NCI-H510A (cell line): ENCODE data around the gene HDAC11.

Experiments used
- DNase-seq: peaks from one replicate; lab custom pipeline; 2025; lab: John Stamatoyannopoulos, UW

Gene HDAC11

DNA sequence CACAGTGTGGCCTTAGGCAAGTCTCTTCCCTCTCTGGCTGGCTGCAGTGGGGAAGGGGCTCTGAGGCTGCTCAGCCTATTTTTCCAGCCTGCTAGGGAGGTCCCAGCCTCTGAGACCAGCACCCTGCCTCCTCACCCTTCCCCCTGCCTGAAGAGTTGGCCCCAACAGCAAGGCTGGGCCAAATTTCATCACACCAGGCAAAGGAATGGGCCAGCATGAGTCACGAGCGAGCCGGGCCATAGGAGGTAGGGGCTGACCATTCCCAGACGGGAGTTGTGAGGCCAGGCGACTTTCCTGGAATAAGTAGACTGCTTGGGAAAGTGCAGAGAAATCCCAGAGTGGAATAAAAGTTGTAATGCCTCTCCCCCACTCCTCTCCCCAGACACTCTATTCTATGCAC lies 63.1 kb downstream of the HDAC11 start:
- no peak for DNase-seq

GRCh38 chr3:13544293-13544831 lies 64.3 kb downstream of the HDAC11 start:
- DNase-seq = no peak

DNA sequence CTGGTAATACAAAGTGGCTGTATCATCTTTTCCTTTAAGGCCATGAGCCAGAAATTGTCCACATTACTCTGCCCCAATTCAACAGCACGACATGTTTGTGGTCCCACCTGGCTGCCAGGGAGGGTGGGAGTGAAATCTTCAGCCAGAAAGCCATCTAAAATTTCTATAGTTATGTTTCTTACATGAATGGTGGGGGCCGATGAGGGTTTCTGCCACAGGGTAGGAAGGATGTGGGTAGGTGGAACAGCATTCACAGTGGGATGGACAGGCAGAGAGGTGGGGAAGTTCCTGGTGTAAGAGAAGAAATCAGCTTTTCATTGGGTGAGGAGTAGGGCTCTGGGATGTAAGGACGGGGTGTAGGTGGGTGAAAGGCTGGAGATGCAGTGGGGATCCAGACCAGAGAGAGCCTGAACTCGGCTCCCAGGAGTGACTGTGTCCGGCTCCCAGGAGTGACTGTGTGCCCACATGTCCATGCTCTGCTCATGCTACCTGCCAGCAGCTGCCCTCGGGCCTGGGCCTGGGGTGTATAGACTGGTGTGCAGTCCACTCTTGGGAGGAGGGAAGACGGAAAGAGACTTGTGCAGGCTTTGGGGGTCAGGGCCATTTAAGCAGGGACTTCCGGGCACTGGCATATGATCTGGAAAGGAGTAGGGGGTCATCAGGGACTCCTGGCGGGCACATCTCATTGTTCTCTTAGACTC lies 65.0 kb downstream of the HDAC11 start:
- DNase-seq = no peak

DNA sequence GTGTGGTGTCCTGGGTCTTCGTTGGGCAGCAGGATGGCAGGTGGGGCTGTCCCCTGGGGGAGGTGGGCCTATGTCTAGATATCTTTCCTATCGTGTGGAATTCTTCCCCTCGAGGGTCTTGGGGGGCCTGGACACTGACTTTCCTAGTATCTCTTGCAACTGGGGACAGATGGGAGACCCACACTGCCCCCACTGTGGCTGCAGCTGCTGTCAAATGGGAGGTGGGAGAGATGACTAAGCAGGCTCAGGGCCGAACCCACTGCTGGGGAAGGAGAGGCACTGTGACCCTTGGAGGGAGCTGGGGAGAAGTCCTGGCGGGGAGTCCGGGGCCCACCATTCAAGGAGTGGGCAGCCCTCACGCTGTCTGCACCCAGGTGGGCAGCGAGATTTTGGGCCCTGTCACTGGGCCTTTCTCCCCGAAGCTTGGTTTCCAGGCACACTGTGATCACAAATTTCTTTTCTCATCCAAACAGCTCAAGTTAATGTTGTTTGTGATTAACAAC lies 65.9 kb downstream of the HDAC11 start:
- no peak for DNase-seq

- no peak for DNase-seq
Observed at GRCh38 chr3:13546667-13547171, 66.6 kb downstream of the HDAC11 start.

DNA sequence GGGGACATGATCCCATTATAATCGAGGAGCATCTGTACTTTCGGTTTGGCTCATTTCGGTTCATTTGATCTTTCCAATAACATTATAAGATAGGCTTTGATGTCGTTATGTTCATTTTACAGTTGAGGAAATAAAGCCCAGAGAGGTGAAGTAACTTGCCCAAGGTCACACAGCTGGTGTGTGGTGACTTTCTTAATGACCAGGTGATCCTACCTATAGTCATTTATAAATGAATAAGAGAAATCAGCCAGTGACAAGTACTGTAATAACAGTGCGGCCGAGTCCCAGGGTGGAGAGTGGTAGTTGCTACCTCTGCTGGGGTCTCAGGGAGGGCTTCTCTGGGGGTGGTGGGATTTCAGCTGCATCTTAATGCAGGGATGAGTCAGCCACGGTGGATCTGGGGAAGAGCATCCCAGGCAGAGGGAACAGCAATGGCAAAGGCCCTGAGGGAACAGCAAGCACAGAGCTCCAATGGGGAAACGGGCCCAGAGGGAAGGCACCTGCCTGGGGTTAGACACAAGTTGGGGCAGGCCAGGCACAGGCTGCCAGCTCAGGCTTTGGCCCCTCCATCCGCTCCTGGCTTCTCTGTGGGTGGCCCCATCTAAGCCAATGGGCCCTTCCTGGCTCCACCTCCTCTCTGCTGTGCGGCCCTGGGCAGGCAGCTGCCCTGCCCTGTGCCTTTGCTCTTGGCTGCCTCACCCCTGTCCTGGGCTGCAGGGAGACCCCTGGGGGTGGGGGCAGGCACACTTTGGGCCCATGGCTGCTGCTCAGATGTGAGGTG lies 67.7 kb downstream of the HDAC11 start:
- DNase-seq = no peak

GRCh38 chr3:13548696-13549622 lies 68.9 kb downstream of the HDAC11 start, which contains the start of gene FBLN2:
Gene FBLN2 (plus strand): TSS chr3:13549125. CDS start chr3:13570356, 21,231 bp downstream.
- peak; percentile 30 for DNase-seq

- no peak for DNase-seq
Observed at GRCh38 chr3:13549623-13550422, 69.7 kb downstream of the HDAC11 start.

DNA sequence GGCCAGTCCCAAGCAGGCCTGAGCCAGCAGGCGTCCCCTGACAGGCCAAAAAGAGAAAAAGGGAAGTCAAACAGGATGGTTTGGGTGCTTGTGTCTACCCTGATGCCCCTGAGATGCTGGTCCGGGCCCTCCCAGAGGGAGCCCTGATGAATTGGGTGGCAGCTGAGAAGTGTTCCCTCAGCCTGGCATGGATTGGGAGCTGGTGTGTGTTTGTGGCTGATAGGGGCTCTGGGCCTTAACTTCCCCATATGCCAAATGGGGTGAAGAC lies 70.3 kb downstream of the HDAC11 start:
- DNase-seq = no peak

- DNase-seq = no peak
Observed at GRCh38 chr3:13550791-13551360, 70.8 kb downstream of the HDAC11 start.

- DNase-seq = no peak
Observed at GRCh38 chr3:13552857-13553652, 72.9 kb downstream of the HDAC11 start.

- DNase-seq = no peak
Observed at GRCh38 chr3:13553686-13554085, 73.6 kb downstream of the HDAC11 start.

- no peak for DNase-seq
Observed at GRCh38 chr3:13555753-13556152, 75.6 kb downstream of the HDAC11 start.
